ENCODE measurements around the gene SLC34A2. TPM values are rescaled to one million over a fixed set of nuclear protein-coding genes. Genes with fewer than 3 reads are reported as not detected.
"Not testable (repeated sequence)": the region's sequence is repeated elsewhere in the genome, so short reads cannot be mapped to it uniquely, and the experiment has no call there.

Gene SLC34A2
- total RNA-seq, 6 experiments from 2014 or later = not detected

- H3K36me3 Mint-ChIP-seq (ENCODE audit: low read depth) = no peaks in the 10 kb centered on the region
- no peaks in the 10 kb centered on the region for H3K4me1 Mint-ChIP-seq (ENCODE audit: low read depth)
- H3K4me3 Mint-ChIP-seq = no peak overlapping the region
- no peak overlapping the region for H3K27ac Mint-ChIP-seq
- TF ChIP-seq CTCF (IDR thresholded peaks at IDR 0.05) = no peak
- peaks cover 59% of the 10 kb centered on the region for H3K27me3 Mint-ChIP-seq (ENCODE audit: insufficient read depth)
- no peaks in the 10 kb centered on the region for H3K9me3 Mint-ChIP-seq
- DNase-seq = no peak
These were observed 4.0 kb upstream of the SLC34A2 start for GRCh38 chr4:25651682-25652081.

GRCh38 chr4:25654031-25654970 is 1.4 kb upstream of the SLC34A2 start:
- Mint-ChIP-seq H3K4me3 (no peak overlapping the region), H3K27me3 (ENCODE audit: insufficient read depth) (peaks cover 66% of the 10 kb centered on the region), H3K4me1 (ENCODE audit: low read depth) (no peaks in the 10 kb centered on the region), H3K27ac (no peak overlapping the region), H3K9me3 (no peaks in the 10 kb centered on the region), H3K36me3 (ENCODE audit: low read depth) (no peaks in the 10 kb centered on the region)
- no peak for DNase-seq
- TF ChIP-seq CTCF (IDR thresholded peaks at IDR 0.05) = no peak

- H3K9me3 Mint-ChIP-seq = no peaks in the 10 kb centered on the region
- peaks cover 65% of the 10 kb centered on the region for H3K27me3 Mint-ChIP-seq (ENCODE audit: insufficient read depth)
- no peak for TF ChIP-seq CTCF (IDR thresholded peaks at IDR 0.05)
- DNase-seq = no peak
- no peak overlapping the region for H3K27ac Mint-ChIP-seq
- H3K4me3 Mint-ChIP-seq = no peak overlapping the region
- H3K36me3 Mint-ChIP-seq (ENCODE audit: low read depth) = no peaks in the 10 kb centered on the region
- no peaks in the 10 kb centered on the region for H3K4me1 Mint-ChIP-seq (ENCODE audit: low read depth)
These were observed 380 bp downstream of the SLC34A2 start for GRCh38 chr4:25656031-25656430.

GRCh38 chr4:25658357-25658771 is 2.7 kb downstream of the SLC34A2 start:
- DNase-seq = no peak
- Mint-ChIP-seq H3K4me3 (no peak overlapping the region), H3K4me1 (ENCODE audit: low read depth) (no peaks in the 10 kb centered on the region), H3K27me3 (ENCODE audit: insufficient read depth) (peaks cover 66% of the 10 kb centered on the region), H3K9me3 (no peaks in the 10 kb centered on the region), H3K36me3 (ENCODE audit: low read depth) (no peaks in the 10 kb centered on the region), H3K27ac (no peak overlapping the region)
- no peak for TF ChIP-seq CTCF (IDR thresholded peaks at IDR 0.05)

- H3K4me3 Mint-ChIP-seq = no peak overlapping the region
- H3K36me3 Mint-ChIP-seq (ENCODE audit: low read depth) = no peaks in the 10 kb centered on the region
- no peak for DNase-seq
- H3K9me3 Mint-ChIP-seq = no peaks in the 10 kb centered on the region
- peaks cover 66% of the 10 kb centered on the region for H3K27me3 Mint-ChIP-seq (ENCODE audit: insufficient read depth)
- no peaks in the 10 kb centered on the region for H3K4me1 Mint-ChIP-seq (ENCODE audit: low read depth)
- TF ChIP-seq CTCF (IDR thresholded peaks at IDR 0.05) = no peak
- H3K27ac Mint-ChIP-seq = no peak overlapping the region
These were observed 3.1 kb downstream of the SLC34A2 start for GRCh38 chr4:25658777-25659176.

- not testable (repeated sequence) for H3K4me3 Mint-ChIP-seq; H3K27ac Mint-ChIP-seq; H3K36me3 Mint-ChIP-seq (ENCODE audit: low read depth); H3K4me1 Mint-ChIP-seq (ENCODE audit: low read depth); DNase-seq; H3K9me3 Mint-ChIP-seq
- H3K27me3 Mint-ChIP-seq (ENCODE audit: insufficient read depth) = peaks cover 62% of the 10 kb centered on the region
These were observed 5.8 kb downstream of the SLC34A2 start for GRCh38 chr4:25661441-25661840.

Measured in HFFc6 (cell line).